ENCODE data around the gene MED29. TPM values are rescaled to one million over a fixed set of nuclear protein-coding genes. Genes with fewer than 3 reads are reported as not detected.

The MED29 gene
- total and polyA plus RNA-seq, 2 of the 13 experiments (the other 11 are each of a cell fraction or from before 2014, with no cell fraction given), result 14.0 to 19.7 TPM

GRCh38 chr19:39407660-39408391 is 16.6 kb downstream of the MED29 start (continued):
- no peak for TF ChIP-seq TRAFD1 (CRISPR knock-in tag; IDR thresholded peaks at IDR 0.05; ENCODE audit: borderline replicate concordance)
- TF ChIP-seq NFE2L2 (IDR thresholded peaks at IDR 0.05; ENCODE audit: low read length), result no peak
- no peak for TF ChIP-seq SP2 (CRISPR knock-in tag; IDR thresholded peaks at IDR 0.05)
- TF ChIP-seq REST (IDR thresholded peaks at IDR 0.05; ENCODE audit: borderline replicate concordance in 1 of 2, low read depth in 1 of 2, low read length in 2 of 2), result no peak
- 0 out of 2 replicates have a peak, but pooled peaks have one; percentile 14 for TF ChIP-seq SRY (CRISPR knock-in tag; IDR thresholded peaks at IDR 0.05)
- no peak for TF ChIP-seq MXD3 (CRISPR knock-in tag; IDR thresholded peaks at IDR 0.05)
- TF ChIP-seq ZMAT3 (CRISPR knock-in tag; conservative IDR thresholded peaks at IDR 0.05), result no peak
- TF ChIP-seq AGO1 (IDR thresholded peaks at IDR 0.05; ENCODE audit: low read depth, low read length, poor library complexity, severe bottlenecking), result peak; percentile 85
- TF ChIP-seq ZNF724P (CRISPR knock-in tag; IDR thresholded peaks at IDR 0.05; ENCODE audit: borderline replicate concordance), result 0 out of 2 replicates have a peak, but pooled peaks have one; percentile 10
- TF ChIP-seq ZNF891 (CRISPR knock-in tag; IDR thresholded peaks at IDR 0.05), result no peak
- no peak for TF ChIP-seq TCF12 (IDR thresholded peaks at IDR 0.05)
- no peak for TF ChIP-seq TCF12 (CRISPR knock-in tag; IDR thresholded peaks at IDR 0.05)
- TF ChIP-seq ATF3 (CRISPR knock-in tag; IDR thresholded peaks at IDR 0.05), result no peak
- TF ChIP-seq ZNF101 (CRISPR knock-in tag; IDR thresholded peaks at IDR 0.05; ENCODE audit: borderline replicate concordance, low read depth), result no peak

Measured in HepG2 (cell line).